CD4-positive, alpha-beta T cell (primary cell): Measurements from ENCODE around the gene LRIG1. TPM values are rescaled to one million over a fixed set of nuclear protein-coding genes. Genes with fewer than 3 reads are reported as not detected.

Experiments used
- ATAC-seq: fragments of 200-7000 bp; cut with Tn5 transposase; one replicate; pipeline ENCODE4 v1.10.0; 2022; ENCODE audit warnings: mild to moderate bottlenecking; ENCODE audit not compliant: poor library complexity
- CTCF ChIA-PET: fragments of 350-600 bp; sonication (Branson Sonifier 250); formaldehyde crosslinking; loops from one replicate; lab custom pipeline; 2021; ENCODE audit warnings: antibody characterized with exemption, inconsistent platforms; lab: Charles Lee
- POLR2A ChIA-PET: fragments of 350-600 bp; sonication (Branson Sonifier 250); formaldehyde crosslinking; loops from one replicate; lab custom pipeline; 2021; ENCODE audit warnings: antibody characterized with exemption, inconsistent platforms; lab: Charles Lee
- DNase-seq, 14 experiments: peaks; one replicate each; pipeline ENCODE4 v3.0.0-alpha.2; 2013 to 2020; ENCODE audit warnings: mixed read lengths in 2 of 14
- H3K27ac ChIP-seq, 2 donors: one replicate each; pipeline versions ENCODE4 v1.5.1 to v1.7.0; 2013; ENCODE audit warnings: low read length in 2 of 2, low read depth in 1 of 2, mild to moderate bottlenecking in 1 of 2
- H3K27me3 ChIP-seq, 2 experiments: 1 replicate in 1 of 2; 2 replicates in 1 of 2; pipeline versions ENCODE4 v1.6.1 to v1.7.0; 2013; ENCODE audit warnings: low read length in 2 of 2, control low read depth in 1 of 2, mild to moderate bottlenecking in 1 of 2, moderate library complexity in 1 of 2; ENCODE audit not compliant: insufficient read depth in 2 of 2, control insufficient read depth in 1 of 2
- H3K36me3 ChIP-seq: one replicate; pipeline ENCODE4 v1.6.1; 2013; ENCODE audit warnings: low read length, control low read depth; ENCODE audit not compliant: insufficient read depth
- H3K4me1 ChIP-seq: one replicate; pipeline ENCODE4 v1.6.1; 2013; ENCODE audit warnings: low read length, control low read depth; ENCODE audit not compliant: insufficient read depth
- H3K4me3 ChIP-seq: one replicate; pipeline ENCODE4 v1.5.1; 2013; ENCODE audit warnings: mild to moderate bottlenecking, low read length, moderate library complexity
- H3K9me3 ChIP-seq, 2 experiments: 1 replicate in 1 of 2; 2 replicates in 1 of 2; pipeline versions ENCODE4 v1.6.1 to v1.7.0; 2013; ENCODE audit warnings: low read length in 2 of 2, mild to moderate bottlenecking in 2 of 2, control low read depth in 1 of 2, moderate library complexity in 1 of 2; ENCODE audit not compliant: control insufficient read depth in 1 of 2, insufficient read depth in 1 of 2
- H3K27ac Mint-ChIP-seq: one replicate; pipeline ENCODE4 v1.8.0; 2020; ENCODE audit warnings: mixed read lengths
- H3K27me3 Mint-ChIP-seq: one replicate; pipeline ENCODE4 v1.8.0; 2021; ENCODE audit warnings: mixed read lengths
- H3K36me3 Mint-ChIP-seq: one replicate; pipeline ENCODE4 v1.8.0; 2021; ENCODE audit warnings: low read depth, mixed read lengths
- H3K4me1 Mint-ChIP-seq: one replicate; pipeline ENCODE4 v1.8.0; 2021; ENCODE audit warnings: low read depth, mixed read lengths
- H3K4me3 Mint-ChIP-seq: one replicate; pipeline ENCODE4 v1.8.0; 2020; ENCODE audit warnings: mild to moderate bottlenecking, mixed read lengths
- H3K9me3 Mint-ChIP-seq: one replicate; pipeline ENCODE4 v1.8.0; 2020; ENCODE audit warnings: mixed read lengths
- intact Hi-C, 2 experiments: fragments of 100-400 bp; cut with DNase I in 1 of 2; cut with micrococcal nuclease in 1 of 2; formaldehyde crosslinking; loops; one replicate each; pipeline versions ENCODE4 v1.15.1 to v1.9.0; 2023 to 2025; cut with DNase I, micrococcal nuclease
- total RNA-seq, 174 experiments: library from RNA in 2 of 174; stranded (reverse) in 2 of 174; gene quantifications; one replicate each; pipeline ENCODE4 v1.2.3 and lab custom pipeline; 2021 to 2026
- TF ChIP-seq, protein P1 (sequence below): fragments of 200-600 bp; IDR thresholded peaks from one replicate; pipeline ENCODE4 v1.8.0; 2022; ENCODE audit warnings: antibody characterized with exemption, mild to moderate bottlenecking

LRIG1 gene
- total RNA-seq, 2 experiments from 2014 or later, result 30.1 to 33.1 TPM

DNA sequence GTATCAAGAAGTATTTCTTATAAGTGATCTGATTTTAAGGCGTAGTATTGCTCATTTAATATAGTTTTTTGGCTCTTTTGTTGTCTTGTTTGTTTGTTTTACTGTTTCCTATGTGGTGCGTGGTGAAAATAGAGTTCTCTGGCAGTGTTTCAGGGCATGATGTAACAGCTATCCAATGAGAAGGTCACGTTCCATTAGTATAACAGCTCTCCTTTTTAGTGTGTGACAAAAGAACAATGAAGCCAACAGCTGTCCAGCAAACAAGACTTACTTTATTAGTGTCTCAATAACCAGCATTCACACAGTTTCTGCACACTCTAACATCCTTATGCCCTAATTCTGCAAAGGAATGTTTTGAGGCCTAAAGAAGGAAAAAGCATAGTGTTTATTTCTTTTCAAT is 152.1 kb downstream of the LRIG1 start:
- ATAC-seq (no peak), DNase-seq (no peak)
- Histone ChIP-seq H3K36me3 (peaks cover 4% of the 10 kb centered on the region), H3K4me1 (no peaks in the 10 kb centered on the region), H3K27ac (no peak overlapping the region), H3K9me3 (no peaks in the 10 kb centered on the region), H3K27me3 (no peaks in the 10 kb centered on the region), H3K4me3 (no peak overlapping the region)
- Mint-ChIP-seq H3K27me3 (no peaks in the 10 kb centered on the region), H3K27ac (no peak overlapping the region), H3K36me3 (peaks cover 66% of the 10 kb centered on the region), H3K4me1 (no peaks in the 10 kb centered on the region), H3K4me3 (no peak overlapping the region), H3K9me3 (no peaks in the 10 kb centered on the region)
- ChIA-PET POLR2A (no interaction called here), CTCF (no interaction called here)
- intact Hi-C loops, result no loop called here
- TF ChIP-seq, protein P1, sequence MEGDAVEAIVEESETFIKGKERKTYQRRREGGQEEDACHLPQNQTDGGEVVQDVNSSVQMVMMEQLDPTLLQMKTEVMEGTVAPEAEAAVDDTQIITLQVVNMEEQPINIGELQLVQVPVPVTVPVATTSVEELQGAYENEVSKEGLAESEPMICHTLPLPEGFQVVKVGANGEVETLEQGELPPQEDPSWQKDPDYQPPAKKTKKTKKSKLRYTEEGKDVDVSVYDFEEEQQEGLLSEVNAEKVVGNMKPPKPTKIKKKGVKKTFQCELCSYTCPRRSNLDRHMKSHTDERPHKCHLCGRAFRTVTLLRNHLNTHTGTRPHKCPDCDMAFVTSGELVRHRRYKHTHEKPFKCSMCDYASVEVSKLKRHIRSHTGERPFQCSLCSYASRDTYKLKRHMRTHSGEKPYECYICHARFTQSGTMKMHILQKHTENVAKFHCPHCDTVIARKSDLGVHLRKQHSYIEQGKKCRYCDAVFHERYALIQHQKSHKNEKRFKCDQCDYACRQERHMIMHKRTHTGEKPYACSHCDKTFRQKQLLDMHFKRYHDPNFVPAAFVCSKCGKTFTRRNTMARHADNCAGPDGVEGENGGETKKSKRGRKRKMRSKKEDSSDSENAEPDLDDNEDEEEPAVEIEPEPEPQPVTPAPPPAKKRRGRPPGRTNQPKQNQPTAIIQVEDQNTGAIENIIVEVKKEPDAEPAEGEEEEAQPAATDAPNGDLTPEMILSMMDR, result no peak

DNA sequence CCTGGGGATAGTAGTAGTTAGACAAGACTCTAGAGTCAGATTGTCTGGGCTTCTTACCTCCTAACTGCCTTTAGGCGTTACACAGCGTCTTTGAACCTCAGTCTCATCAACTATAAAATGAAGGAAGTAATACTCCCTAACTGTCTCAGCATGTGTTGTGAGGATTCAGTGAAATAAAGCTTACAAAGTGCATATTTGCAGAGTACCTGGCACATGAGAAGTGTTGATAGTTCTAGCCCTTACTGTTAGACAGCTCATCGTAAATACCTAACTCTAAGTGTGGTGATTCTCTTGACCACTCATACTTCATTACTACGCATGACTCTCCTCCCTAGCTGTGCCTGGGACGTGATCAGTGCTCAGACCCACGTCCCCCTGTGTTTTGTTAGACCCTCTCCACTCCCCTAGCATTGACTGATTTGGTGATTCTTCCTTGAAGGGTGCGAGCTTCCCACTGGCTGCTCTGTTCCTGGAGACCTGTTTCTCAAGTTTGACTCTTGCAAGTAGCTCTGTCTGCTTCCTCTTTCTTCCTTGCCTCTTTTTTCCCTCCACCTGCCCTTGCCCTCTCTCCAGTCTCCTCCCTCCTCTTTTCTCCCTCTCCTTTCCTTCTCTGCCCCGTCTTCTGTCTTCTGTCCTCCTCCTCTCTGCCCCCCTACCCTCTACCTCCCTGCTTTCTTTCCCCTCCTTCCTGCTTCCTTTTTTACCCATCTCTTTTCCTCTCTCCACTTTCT is 155.8 kb downstream of the LRIG1 start:
- Mint-ChIP-seq H3K36me3 (peaks cover 52% of the 10 kb centered on the region), H3K9me3 (no peaks in the 10 kb centered on the region), H3K27ac (no peak overlapping the region), H3K4me1 (no peaks in the 10 kb centered on the region), H3K27me3 (no peaks in the 10 kb centered on the region), H3K4me3 (no peak overlapping the region)
- H3K9me3 ChIP-seq, result no peaks in the 10 kb centered on the region
- H3K4me3 ChIP-seq, result no peak overlapping the region
- POLR2A ChIA-PET, result no interaction called here
- no peak overlapping the region for H3K27ac ChIP-seq
- CTCF ChIA-PET, result interaction anchor here (1.0 to 1.5 kb wide), 2 partner anchors 11 to 68 kb away, joined by 3 to 4 read pairs; no protein-coding TSS in a partner anchor
- no peaks in the 10 kb centered on the region for H3K27me3 ChIP-seq
- intact Hi-C loops, result no loop called here
- TF ChIP-seq, protein P1, result no peak
- DNase-seq (no peak), ATAC-seq (no peak)
- H3K4me1 ChIP-seq, result no peaks in the 10 kb centered on the region
- peaks cover 4% of the 10 kb centered on the region for H3K36me3 ChIP-seq

GRCh38 chr3:66344391-66344811 is 156.4 kb downstream of the LRIG1 start:
- no peak overlapping the region for H3K4me3 Mint-ChIP-seq
- Histone ChIP-seq H3K9me3 (no peaks in the 10 kb centered on the region), H3K36me3 (peaks cover 4% of the 10 kb centered on the region), H3K4me1 (no peaks in the 10 kb centered on the region), H3K27ac (no peak overlapping the region), H3K27me3 (no peaks in the 10 kb centered on the region), H3K4me3 (no peak overlapping the region)
- TF ChIP-seq, protein P1, result no peak
- H3K27ac Mint-ChIP-seq, result no peak overlapping the region
- intact Hi-C loops, result no loop called here
- POLR2A ChIA-PET, result no interaction called here
- ATAC-seq (no peak), DNase-seq (no peak)
- no peaks in the 10 kb centered on the region for H3K4me1 Mint-ChIP-seq
- no peaks in the 10 kb centered on the region for H3K27me3 Mint-ChIP-seq
- CTCF ChIA-PET, result interaction anchor here (1.0 kb wide), 1 partner anchor 68 kb away, joined by 4 read pairs; no protein-coding TSS in a partner anchor
- no peaks in the 10 kb centered on the region for H3K9me3 Mint-ChIP-seq
- H3K36me3 Mint-ChIP-seq, result peaks cover 49% of the 10 kb centered on the region
